Fibroblast of skin of back (primary cell): ENCODE measurements around the gene NUMB.

Experiments used
- DNase-seq: peaks from one replicate; pipeline ENCODE4 v3.0.0-alpha.2; 2013

Gene NUMB

GRCh38 chr14:73286598-73286997, 171.7 kb downstream of the NUMB start:
- no peak for DNase-seq

- no peak for DNase-seq
These were observed 172.4 kb downstream of the NUMB start for GRCh38 chr14:73285979-73286378.

- peak; percentile 36 for DNase-seq
These were observed 174.6 kb downstream of the NUMB start for GRCh38 chr14:73283608-73284379.

- no peak for DNase-seq
These were observed 177.4 kb downstream of the NUMB start for GRCh38 chr14:73280903-73281302.

GRCh38 chr14:73277376-73277775, 181.0 kb downstream of the NUMB start:
- no peak for DNase-seq

GRCh38 chr14:73276836-73277235, 181.5 kb downstream of the NUMB start:
- no peak for DNase-seq

- no peak for DNase-seq
These were observed 184.5 kb downstream of the NUMB start for GRCh38 chr14:73273799-73274198.

GRCh38 chr14:73272393-73272792, 186.0 kb downstream of the NUMB start:
- no peak for DNase-seq

GRCh38 chr14:73269729-73270531, 188.4 kb downstream of the NUMB start:
- no peak for DNase-seq

GRCh38 chr14:73267474-73267873, 190.9 kb downstream of the NUMB start:
- no peak for DNase-seq

GRCh38 chr14:73266317-73266716, 192.0 kb downstream of the NUMB start:
- DNase-seq = no peak

GRCh38 chr14:73265721-73266046, 192.7 kb downstream of the NUMB start:
- no peak for DNase-seq

- DNase-seq = no peak
These were observed 193.2 kb downstream of the NUMB start for GRCh38 chr14:73264885-73265720.

GRCh38 chr14:73264080-73264884, 194.1 kb downstream of the NUMB start:
- DNase-seq = no peak

GRCh38 chr14:73263606-73264005, 194.7 kb downstream of the NUMB start:
- no peak for DNase-seq

- DNase-seq = no peak
These were observed 195.7 kb downstream of the NUMB start for GRCh38 chr14:73262427-73263183.

- no peak for DNase-seq
These were observed 196.6 kb downstream of the NUMB start for GRCh38 chr14:73261520-73262426.

GRCh38 chr14:73261075-73261474, 197.3 kb downstream of the NUMB start:
- no peak for DNase-seq

GRCh38 chr14:73260574-73260973, 197.8 kb downstream of the NUMB start:
- no peak for DNase-seq

- no peak for DNase-seq
These were observed 198.5 kb downstream of the NUMB start for GRCh38 chr14:73259837-73260236.
